Duodenal mucosa (tissue), 2 donors: ENCODE measurements around the gene SAMD14.

Source experiments
- H3K27ac ChIP-seq: one replicate; pipeline ENCODE4 v1.7.0; 2013; ENCODE audit warnings: low read depth, low read length
- H3K27me3 ChIP-seq, 2 donors: one replicate each; pipeline ENCODE4 v1.7.0; 2013; ENCODE audit warnings: low read length in 2 of 2, control low read depth in 1 of 2; ENCODE audit not compliant: insufficient read depth in 2 of 2, control insufficient read depth in 1 of 2
- H3K36me3 ChIP-seq, 2 donors: one replicate each; pipeline ENCODE4 v1.7.0; 2013; ENCODE audit warnings: low read length in 2 of 2, control low read depth in 1 of 2; ENCODE audit not compliant: insufficient read depth in 2 of 2, control insufficient read depth in 1 of 2
- H3K4me1 ChIP-seq, 2 donors: one replicate each; pipeline ENCODE4 v1.7.0; 2013; ENCODE audit warnings: low read length in 2 of 2, control low read depth in 1 of 2; ENCODE audit not compliant: insufficient read depth in 2 of 2, control insufficient read depth in 1 of 2
- H3K4me3 ChIP-seq, 2 donors: one replicate each; pipeline ENCODE4 v1.7.0; 2013; ENCODE audit warnings: low read length in 2 of 2, low read depth in 1 of 2
- H3K9ac ChIP-seq, 2 donors: one replicate each; pipeline ENCODE4 v1.7.0; 2013; ENCODE audit warnings: low read length in 2 of 2, low read depth in 1 of 2
- H3K9me3 ChIP-seq, 2 donors: one replicate each; pipeline ENCODE4 v1.7.0; 2013; ENCODE audit warnings: low read length in 2 of 2, control low read depth in 1 of 2; ENCODE audit not compliant: control insufficient read depth in 1 of 2

The SAMD14 gene

DNA sequence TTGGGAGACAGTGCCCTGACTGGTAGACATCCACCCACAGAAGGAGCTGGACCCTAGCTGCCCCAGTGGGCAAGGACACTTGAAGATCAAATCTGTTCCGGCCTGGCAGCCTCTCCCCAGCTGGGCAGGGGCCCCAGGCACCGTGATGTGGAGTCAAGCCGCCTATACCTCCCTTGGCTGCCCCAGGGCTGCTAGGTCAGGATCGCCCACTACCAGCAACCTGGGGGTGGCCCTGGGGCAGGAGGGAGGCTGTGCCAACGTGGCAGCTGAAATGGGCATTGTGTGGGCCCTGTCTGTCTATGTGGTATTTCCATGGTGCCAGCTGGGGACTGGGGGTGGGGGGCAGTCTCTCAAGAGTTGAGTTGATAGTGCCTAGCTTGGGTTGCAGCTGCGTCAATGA, 33.9 kb downstream of the SAMD14 start:
- Histone ChIP-seq H3K9ac (peak overlapping the region; percentile 91 to 98), H3K27me3 (no peaks in the 10 kb centered on the region), H3K4me1 (peaks cover 55 to 57% of the 10 kb centered on the region in 2 donors), H3K4me3 (peak overlapping the region; percentile 95 to 96), H3K27ac (peak overlapping the region; percentile 76), H3K9me3 (no peaks in the 10 kb centered on the region), H3K36me3 (peaks cover 14 to 27% of the 10 kb centered on the region in 2 donors)

DNA sequence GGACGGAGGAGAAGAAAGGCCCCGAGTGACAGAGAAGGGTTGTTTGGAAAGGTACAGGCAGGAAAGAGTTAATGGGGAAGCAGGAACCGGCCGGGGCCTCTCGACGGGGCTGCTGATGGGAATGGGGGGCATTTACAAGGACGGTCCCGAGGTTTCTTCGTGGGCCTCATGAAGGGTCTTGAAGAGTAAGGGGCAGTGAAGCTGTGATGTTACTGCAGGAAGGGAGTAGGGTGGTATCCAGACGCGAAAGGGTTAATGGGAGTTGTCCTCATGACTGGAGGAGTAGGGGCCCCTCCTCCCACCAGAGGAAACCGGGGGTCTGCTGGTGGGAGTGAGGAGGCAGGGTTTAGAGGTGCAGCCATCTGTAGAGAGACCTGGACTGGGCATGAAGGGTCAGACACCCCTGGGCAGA, 34.3 kb downstream of the SAMD14 start:
- Histone ChIP-seq H3K27me3 (no peaks in the 10 kb centered on the region), H3K9me3 (no peaks in the 10 kb centered on the region), H3K36me3 (peaks cover 14 to 27% of the 10 kb centered on the region in 2 donors), H3K27ac (peak overlapping the region; percentile 76), H3K4me1 (peaks cover 50 to 54% of the 10 kb centered on the region in 2 donors), H3K4me3 (peak overlapping the region; percentile 95 to 96), H3K9ac (peak overlapping the region; percentile 91 to 98)

DNA sequence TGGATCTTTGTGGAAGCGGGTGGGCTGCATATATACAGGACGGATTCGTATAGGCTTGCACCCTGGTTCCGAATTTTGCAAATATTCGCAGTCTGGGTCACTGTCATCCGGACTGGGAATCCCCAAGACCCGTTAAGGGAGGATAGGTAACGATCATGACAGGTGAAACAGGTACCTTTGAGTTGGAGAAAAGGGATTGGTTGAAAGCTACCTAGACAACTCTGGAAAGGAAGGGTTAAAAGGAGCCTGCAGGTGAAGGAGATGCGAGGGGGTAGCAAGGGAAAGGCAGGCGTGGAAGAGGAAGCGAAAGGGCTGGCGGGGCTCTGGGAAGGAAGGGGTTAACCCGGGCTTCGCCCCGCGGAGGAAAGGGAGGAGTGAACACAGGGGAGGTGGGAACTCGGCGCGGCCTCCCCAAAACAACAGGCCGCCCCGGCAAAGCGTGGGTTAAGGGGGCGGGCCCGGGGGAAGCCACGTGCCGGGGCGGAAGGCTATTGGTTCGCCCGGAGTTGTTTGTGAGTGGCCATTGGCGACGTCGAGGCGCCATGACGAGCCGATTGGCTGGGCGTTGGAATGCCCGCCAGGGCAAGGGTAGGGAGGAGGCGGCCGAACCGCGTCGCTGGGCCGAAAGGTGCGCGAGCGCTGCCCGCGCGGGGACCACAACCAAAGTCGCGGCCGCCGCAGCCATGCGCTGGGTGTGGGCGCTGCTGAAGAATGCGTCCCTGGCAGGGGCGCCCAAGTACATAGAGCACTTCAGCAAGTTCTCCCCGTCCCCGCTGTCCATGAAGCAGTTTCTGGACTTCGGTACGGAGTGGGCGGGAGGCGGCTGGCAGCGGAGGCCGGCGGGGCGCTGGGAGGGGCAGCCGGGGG, 35.0 kb downstream of the SAMD14 start, which contains the start of gene PDK2:
PDK2 (plus strand) TSS at position 599 of the 867 bp plus-strand sequence; CDS start at position 684, 85 bp downstream.
- Histone ChIP-seq H3K4me1 (peaks cover 44 to 48% of the 10 kb centered on the region in 2 donors), H3K4me3 (peak within 1 kb of the TSS; percentile 95 to 96), H3K27me3 (no peaks in the 10 kb centered on the region), H3K9me3 (no peaks in the 10 kb centered on the region), H3K27ac (peak within 1 kb of the TSS; percentile 76), H3K9ac (peak within 1 kb of the TSS; percentile 91 to 98), H3K36me3 (peaks cover 14 to 24% of the 10 kb centered on the region in 2 donors)

DNA sequence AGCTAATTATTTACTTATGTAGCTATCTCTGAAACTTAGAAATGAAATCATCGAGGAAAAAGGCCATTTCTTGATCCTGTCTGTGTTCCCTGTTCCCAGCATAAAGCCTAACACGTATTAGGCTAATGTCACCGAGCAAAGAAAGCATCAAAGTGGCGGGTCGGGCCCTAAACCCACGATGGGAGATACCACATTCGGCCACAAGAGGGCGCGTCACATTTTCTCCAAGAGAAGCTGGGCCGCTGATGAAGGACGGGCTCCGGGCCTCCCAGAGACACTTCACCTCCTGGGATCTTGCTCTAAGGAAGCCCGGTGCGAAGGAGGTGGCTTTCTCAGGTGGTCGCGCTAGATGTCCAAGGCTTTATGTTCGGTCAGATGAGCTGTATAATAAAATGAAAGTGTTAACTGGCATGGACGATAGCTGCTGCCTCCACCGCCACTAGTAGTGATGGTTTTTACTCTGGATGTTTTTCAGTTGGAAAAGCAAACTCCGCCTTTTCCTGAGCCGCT, 35.7 kb downstream of the SAMD14 start:
- Histone ChIP-seq H3K27ac (no peak overlapping the region), H3K9ac (peak overlapping the region; percentile 48 to 53)

DNA sequence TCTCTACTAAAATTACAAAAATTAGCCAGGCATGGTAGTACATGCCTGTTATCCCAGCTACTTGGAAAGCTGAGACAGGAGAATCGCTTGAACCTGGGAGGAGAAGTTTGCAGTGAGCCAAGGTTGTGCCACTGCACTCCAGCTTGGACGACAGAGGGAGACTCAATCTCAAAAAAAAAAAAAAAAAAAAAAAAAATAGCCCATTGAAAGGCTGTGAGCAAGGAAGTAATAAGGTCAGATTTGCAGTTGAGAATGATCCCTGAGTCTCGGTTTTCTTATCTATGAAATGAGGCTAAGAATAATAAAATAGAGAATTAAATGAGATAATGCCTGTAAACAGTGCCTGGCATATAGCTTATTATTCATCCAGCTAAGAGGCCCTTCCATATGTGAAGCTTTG, 36.2 kb downstream of the SAMD14 start:
- Histone ChIP-seq H3K36me3 (peaks cover 14 to 27% of the 10 kb centered on the region in 2 donors), H3K27ac (no peak overlapping the region), H3K9ac (no peak overlapping the region), H3K9me3 (no peaks in the 10 kb centered on the region), H3K27me3 (no peaks in the 10 kb centered on the region), H3K4me1 (peaks cover 36 to 39% of the 10 kb centered on the region in 2 donors), H3K4me3 (no peak overlapping the region)

More for the DNA sequence above, 35.7 kb downstream of the SAMD14 start:
- Histone ChIP-seq H3K9me3 (no peaks in the 10 kb centered on the region), H3K4me1 (peaks cover 40 to 43% of the 10 kb centered on the region in 2 donors), H3K36me3 (peaks cover 16 to 27% of the 10 kb centered on the region in 2 donors), H3K27me3 (no peaks in the 10 kb centered on the region), H3K4me3 (peak overlapping the region; percentile 95 to 96)

DNA sequence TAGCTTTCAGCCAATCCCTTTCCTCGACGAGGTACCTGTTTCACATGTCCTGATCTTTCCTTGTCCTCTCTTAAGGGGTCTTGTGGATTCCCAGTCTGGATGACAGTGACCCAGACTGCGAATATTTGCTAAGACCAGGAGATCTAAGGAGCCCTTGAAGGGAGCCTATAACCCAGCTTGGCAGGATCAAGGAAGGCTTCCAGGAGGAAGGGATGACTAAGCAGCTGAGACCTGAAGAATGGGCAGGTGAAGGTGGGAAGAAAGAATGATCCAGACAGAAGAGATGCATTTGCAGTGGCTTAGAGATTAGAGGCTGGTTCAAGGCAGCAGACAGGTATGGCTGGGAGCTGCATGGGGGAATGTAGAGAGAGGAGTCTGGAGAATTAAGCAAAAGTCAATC, 36.7 kb downstream of the SAMD14 start:
- Histone ChIP-seq H3K27ac (no peak overlapping the region), H3K4me1 (peaks cover 30 to 33% of the 10 kb centered on the region in 2 donors), H3K9ac (no peak overlapping the region)

DNA sequence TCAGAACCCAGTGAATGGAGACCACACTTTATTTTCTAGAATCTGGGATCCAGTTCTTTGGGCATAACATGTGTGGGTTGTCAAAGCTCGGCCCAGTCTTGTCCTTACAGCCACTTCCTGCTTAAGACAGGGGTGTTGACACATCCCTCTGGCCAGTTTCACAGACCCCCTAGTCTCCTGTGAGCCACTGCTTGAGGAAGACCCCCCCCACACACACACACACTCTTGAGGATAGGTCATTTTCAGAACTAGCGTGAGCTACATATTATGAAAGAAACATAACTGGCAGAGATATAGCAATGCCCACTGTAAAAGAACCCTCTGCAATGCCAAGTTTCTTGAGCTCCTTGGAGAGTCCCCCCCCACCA, 38.1 kb downstream of the SAMD14 start:
- no peak overlapping the region for H3K9ac ChIP-seq
- no peaks in the 10 kb centered on the region for H3K27me3 ChIP-seq
- no peak overlapping the region for H3K4me3 ChIP-seq
- H3K9me3 ChIP-seq = no peaks in the 10 kb centered on the region
- H3K4me1 ChIP-seq = peaks cover 17 to 20% of the 10 kb centered on the region in 2 donors
- peaks cover 3 to 20% of the 10 kb centered on the region in 2 donors for H3K36me3 ChIP-seq
- H3K27ac ChIP-seq = no peak overlapping the region

More for the DNA sequence above, 36.7 kb downstream of the SAMD14 start:
- Histone ChIP-seq H3K4me3 (no peak overlapping the region), H3K36me3 (peaks cover 9 to 26% of the 10 kb centered on the region in 2 donors), H3K27me3 (no peaks in the 10 kb centered on the region), H3K9me3 (no peaks in the 10 kb centered on the region)

DNA sequence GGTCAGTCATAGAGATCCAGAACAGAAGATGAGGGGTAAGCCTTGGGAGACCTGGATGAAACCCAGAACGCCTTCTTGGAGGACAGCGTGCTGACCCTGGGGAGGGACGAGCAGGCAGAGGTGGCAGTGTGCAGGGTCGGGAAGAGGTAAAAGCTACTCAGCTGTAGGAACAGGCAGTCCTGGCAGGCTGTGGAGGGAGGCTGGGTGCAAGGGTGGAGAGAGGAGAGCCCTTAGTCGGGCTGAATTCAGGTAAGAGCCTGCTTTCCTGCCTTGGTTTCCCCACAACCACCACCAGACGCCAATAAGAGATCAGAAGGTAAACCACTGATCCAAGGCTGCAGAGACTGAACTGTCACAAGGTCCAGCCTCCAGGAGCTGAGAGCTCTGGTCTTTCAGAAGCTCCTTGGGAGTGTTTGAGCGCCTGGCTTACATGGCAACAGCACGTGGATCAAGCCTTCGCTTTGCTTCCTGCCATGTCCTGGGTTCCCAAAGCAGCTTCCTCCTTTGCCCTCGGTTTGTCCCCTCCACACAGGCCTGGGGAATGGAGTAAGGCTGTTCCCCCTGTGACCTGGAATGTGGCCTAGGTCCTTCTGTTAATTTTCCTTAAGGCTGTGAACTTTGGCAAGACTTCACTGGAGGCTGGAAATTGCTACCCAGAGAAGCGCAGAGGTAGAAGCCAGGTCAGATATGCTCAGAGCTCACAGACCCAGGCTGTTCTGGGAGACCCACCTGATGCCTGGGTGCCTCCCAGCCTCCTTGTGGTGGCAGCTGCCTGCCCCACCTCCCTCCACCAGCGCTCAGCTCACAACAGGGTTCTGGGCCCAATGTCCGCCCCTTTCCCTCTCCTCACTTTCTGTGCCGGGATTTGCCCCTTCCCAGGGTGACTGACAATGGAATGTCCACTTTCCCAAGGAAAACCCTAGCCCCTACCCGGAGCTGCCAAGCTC, 38.7 kb downstream of the SAMD14 start:
- peaks cover 3 to 20% of the 10 kb centered on the region in 2 donors for H3K36me3 ChIP-seq
- H3K4me1 ChIP-seq = peaks cover 11 to 14% of the 10 kb centered on the region in 2 donors
- H3K9me3 ChIP-seq = no peaks in the 10 kb centered on the region
- no peaks in the 10 kb centered on the region for H3K27me3 ChIP-seq
- H3K4me3 ChIP-seq = no peak overlapping the region
- H3K9ac ChIP-seq = no peak overlapping the region
- no peak overlapping the region for H3K27ac ChIP-seq

DNA sequence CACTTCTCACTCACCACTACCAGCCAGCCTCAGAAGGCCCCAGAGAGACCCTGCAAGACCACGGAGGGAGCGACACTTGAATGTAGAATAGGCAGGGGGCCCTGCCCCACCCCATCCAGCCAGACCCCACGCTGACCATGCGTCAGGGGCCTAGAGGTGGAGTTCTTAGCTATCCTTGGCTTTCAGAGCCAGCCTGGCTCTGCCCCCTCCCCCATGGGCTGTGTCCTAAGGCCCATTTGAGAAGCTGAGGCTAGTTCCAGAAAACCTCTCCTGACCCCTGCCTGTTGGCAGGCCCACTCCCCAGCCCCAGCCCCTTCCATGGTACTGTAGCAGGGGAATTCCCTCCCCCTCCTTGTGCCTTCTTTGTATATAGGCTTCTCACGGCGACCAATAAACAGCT, 39.9 kb downstream of the SAMD14 start:
- H3K9me3 ChIP-seq = no peaks in the 10 kb centered on the region
- peaks cover 3 to 20% of the 10 kb centered on the region in 2 donors for H3K36me3 ChIP-seq
- no peaks in the 10 kb centered on the region for H3K27me3 ChIP-seq
- no peak overlapping the region for H3K4me3 ChIP-seq
- H3K27ac ChIP-seq = no peak overlapping the region
- peaks cover 4 to 6% of the 10 kb centered on the region in 2 donors for H3K4me1 ChIP-seq
- no peak overlapping the region for H3K9ac ChIP-seq
